CD14-positive monocyte (primary cell): ENCODE results near the gene MACROD2. TPM values are rescaled to one million over a fixed set of nuclear protein-coding genes. Genes with fewer than 3 reads are reported as not detected.

Experiments
- DNase-seq, 3 donors: peaks; one replicate each; pipeline ENCODE4 v3.0.0-alpha.2; 2011 to 2022
- H2AFZ ChIP-seq: 2 replicates; pipeline ENCODE4 v1.6.0; 2012; ENCODE audit warnings: mild to moderate bottlenecking, low read depth, low read length, inconsistent platforms; ENCODE audit not compliant: insufficient read depth, poor library complexity, severe bottlenecking
- H3K27ac ChIP-seq, 2 donors: 1 replicate in 1 of 2; 2 replicates in 1 of 2; pipeline ENCODE4 v1.5.1; 2012 to 2013; ENCODE audit warnings: low read length in 2 of 2, control low read depth in 1 of 2, inconsistent platforms in 1 of 2, low read depth in 1 of 2, mild to moderate bottlenecking in 1 of 2
- H3K27me3 ChIP-seq, 2 donors: one replicate each; pipeline versions ENCODE4 v1.6.0 to v1.6.1; 2011 to 2013; ENCODE audit warnings: low read length in 2 of 2; ENCODE audit not compliant: control insufficient read depth in 2 of 2, insufficient read depth in 2 of 2
- H3K36me3 ChIP-seq, 2 donors: replicated peaks in 1 of 2; 1 replicate in 1 of 2; 2 replicates in 1 of 2; pipeline versions ENCODE4 v1.5.1 to v1.6.1; 2012 to 2013; ENCODE audit warnings: low read length in 2 of 2, control low read depth in 1 of 2, inconsistent platforms in 1 of 2, mild to moderate bottlenecking in 1 of 2; ENCODE audit not compliant: insufficient read depth in 2 of 2, control insufficient read depth in 1 of 2
- H3K4me1 ChIP-seq, 2 donors: 1 replicate in 1 of 2; 2 replicates in 1 of 2; pipeline versions ENCODE4 v1.5.1 to v1.6.1; 2012 to 2013; ENCODE audit warnings: low read length in 2 of 2, control low read depth in 1 of 2, inconsistent platforms in 1 of 2, mild to moderate bottlenecking in 1 of 2, moderate library complexity in 1 of 2; ENCODE audit not compliant: insufficient read depth in 2 of 2, control insufficient read depth in 1 of 2
- H3K4me2 ChIP-seq: replicated peaks from 2 replicates; pipeline ENCODE3; 2012; ENCODE audit warnings: low read length, moderate library complexity, mild to moderate bottlenecking; ENCODE audit not compliant: poor library complexity, severe bottlenecking; ENCODE audit errors: extremely low read depth
- H3K4me3 ChIP-seq, 3 experiments: fragments of 200-600 bp in 1 of 3; sonication (generic) in 1 of 3; replicated peaks in 1 of 3; 1 replicate in 2 of 3; 2 replicates in 1 of 3; pipeline ENCODE4 v1.5.1; 2011 to 2013; ENCODE audit warnings: low read length in 3 of 3, mild to moderate bottlenecking in 3 of 3, control low read depth in 2 of 3, low read depth in 2 of 3, inconsistent platforms in 1 of 3, moderate library complexity in 1 of 3
- H3K79me2 ChIP-seq: 2 replicates; pipeline ENCODE4 v1.6.0; 2012; ENCODE audit warnings: mild to moderate bottlenecking, control low read depth, inconsistent platforms, low read length, moderate library complexity; ENCODE audit not compliant: insufficient read depth
- H3K9ac ChIP-seq: 2 replicates; pipeline ENCODE4 v1.6.0; 2017; ENCODE audit warnings: low read length, mild to moderate bottlenecking; ENCODE audit not compliant: insufficient read depth, poor library complexity, severe bottlenecking
- H3K9me3 ChIP-seq, 2 donors: replicated peaks in 1 of 2; 1 replicate in 1 of 2; 2 replicates in 1 of 2; pipeline versions ENCODE4 v1.5.1 to v1.6.1; 2012 to 2013; ENCODE audit warnings: low read length in 2 of 2, control low read depth in 1 of 2; ENCODE audit not compliant: control insufficient read depth in 1 of 2, insufficient read depth in 1 of 2
- H4K20me1 ChIP-seq: 2 replicates; pipeline ENCODE4 v1.6.0; 2012; ENCODE audit warnings: mild to moderate bottlenecking, low read length, control low read depth, moderate library complexity; ENCODE audit not compliant: insufficient read depth
- H3K27ac Mint-ChIP-seq, 7 donors: one replicate each; pipeline ENCODE4 v1.8.0; 2020; ENCODE audit warnings: mild to moderate bottlenecking in 7 of 7, mixed read lengths in 7 of 7, moderate library complexity in 6 of 7, inconsistent platforms in 2 of 7
- H3K27me3 Mint-ChIP-seq, 3 donors: one replicate each; pipeline ENCODE4 v1.8.0; 2021 to 2022; ENCODE audit warnings: low read depth in 3 of 3, mild to moderate bottlenecking in 3 of 3, mixed read lengths in 3 of 3, moderate library complexity in 3 of 3, inconsistent platforms in 1 of 3
- H3K36me3 Mint-ChIP-seq, 2 donors: one replicate each; pipeline ENCODE4 v1.8.0; 2020; ENCODE audit warnings: mixed read lengths in 2 of 2, inconsistent platforms in 1 of 2, mild to moderate bottlenecking in 1 of 2
- H3K4me1 Mint-ChIP-seq: one replicate; pipeline ENCODE4 v1.8.0; 2020; ENCODE audit warnings: mild to moderate bottlenecking, mixed read lengths
- H3K4me3 Mint-ChIP-seq, 2 donors: one replicate each; pipeline ENCODE4 v1.8.0; 2020; ENCODE audit warnings: mild to moderate bottlenecking in 2 of 2, mixed read lengths in 2 of 2, moderate library complexity in 1 of 2
- H3K9me3 Mint-ChIP-seq, 7 donors: one replicate each; pipeline ENCODE4 v1.8.0; 2020 to 2022; ENCODE audit warnings: mixed read lengths in 7 of 7, mild to moderate bottlenecking in 6 of 7, moderate library complexity in 6 of 7, inconsistent platforms in 2 of 7
- WGBS: methylation state at CpG from one replicate; pipeline ENCODE4 v1.1.5; 2013; ENCODE audit warnings: missing lambda C conversion rate; ENCODE audit not compliant: insufficient coverage; 5-methylcytosine and 5-hydroxymethylcytosine counted together
- intact Hi-C, 2 donors: fragments of 100-400 bp; cut with micrococcal nuclease; formaldehyde crosslinking; loops; one replicate each; pipeline versions ENCODE4 v1.15.0 to v1.15.1; 2023
- polyA plus RNA-seq, 3 donors: library from polyadenylated mRNA; depleted of rRNA in 1 of 3; unstranded in 2 of 3; stranded (reverse) in 1 of 3; fragments of 300-500 nt in 2 of 3; fragments of >200 nt in 1 of 3; fragmentation: Illumina TruSeq in 2 of 3; gene quantifications; 1 replicate in 2 of 3; 2 replicates in 1 of 3; pipeline ENCODE4 v1.2.3, GENCODE V29; 2012 to 2021
- TF ChIP-seq, protein P1 (sequence below): fragments of 200-600 bp; IDR thresholded peaks from one replicate; pipeline ENCODE4 v1.8.0; 2022; ENCODE audit warnings: antibody characterized with exemption, mild to moderate bottlenecking

MACROD2 gene
- polyA plus RNA-seq, 3 donors: 0.23 TPM; not detected in 2

DNA sequence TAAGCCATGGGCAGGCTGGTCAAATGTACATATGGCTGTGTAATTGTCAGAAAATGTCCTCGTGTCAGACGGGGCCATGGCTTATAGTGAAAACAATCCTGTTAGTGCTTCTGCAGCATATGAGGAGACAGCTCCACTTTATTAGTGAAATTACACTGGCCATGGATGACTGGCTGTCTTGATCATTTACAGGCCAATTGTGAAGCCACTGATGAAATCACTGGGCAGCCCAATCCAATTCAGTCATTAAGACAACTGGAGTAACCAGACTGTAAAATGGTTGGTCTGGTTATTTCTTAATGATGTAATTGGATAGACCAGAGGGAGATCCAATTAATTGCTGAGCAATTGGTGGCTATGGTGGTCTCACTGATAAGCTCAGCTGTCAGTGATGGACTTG is 1828.4 kb downstream of the MACROD2 start:
- Mint-ChIP-seq H3K27me3 (peaks cover 0 to 5% (median 0%) of the 10 kb centered on the region in 3 donors), H3K9me3 (peaks cover 0 to 2% (median 0%) of the 10 kb centered on the region in 7 donors), H3K36me3 (no peaks in the 10 kb centered on the region), H3K4me3 (no peak overlapping the region), H3K4me1 (no peaks in the 10 kb centered on the region), H3K27ac (no peak overlapping the region)
- H3K9me3 ChIP-seq: no peaks in the 10 kb centered on the region
- intact Hi-C loops: no loop called here
- H3K36me3 ChIP-seq: no peaks in the 10 kb centered on the region
- no peak overlapping the region for H3K4me3 ChIP-seq
- no peaks in the 10 kb centered on the region for H3K79me2 ChIP-seq
- H2AFZ ChIP-seq: no peak overlapping the region
- 40% methylated on average over 2 of the region's 2 CpGs for WGBS
- H3K27me3 ChIP-seq: no peaks in the 10 kb centered on the region
- no peak overlapping the region for H3K27ac ChIP-seq
- no peak overlapping the region for H3K4me2 ChIP-seq
- DNase-seq: no peak
- H4K20me1 ChIP-seq: no peaks in the 10 kb centered on the region
- TF ChIP-seq, protein P1, sequence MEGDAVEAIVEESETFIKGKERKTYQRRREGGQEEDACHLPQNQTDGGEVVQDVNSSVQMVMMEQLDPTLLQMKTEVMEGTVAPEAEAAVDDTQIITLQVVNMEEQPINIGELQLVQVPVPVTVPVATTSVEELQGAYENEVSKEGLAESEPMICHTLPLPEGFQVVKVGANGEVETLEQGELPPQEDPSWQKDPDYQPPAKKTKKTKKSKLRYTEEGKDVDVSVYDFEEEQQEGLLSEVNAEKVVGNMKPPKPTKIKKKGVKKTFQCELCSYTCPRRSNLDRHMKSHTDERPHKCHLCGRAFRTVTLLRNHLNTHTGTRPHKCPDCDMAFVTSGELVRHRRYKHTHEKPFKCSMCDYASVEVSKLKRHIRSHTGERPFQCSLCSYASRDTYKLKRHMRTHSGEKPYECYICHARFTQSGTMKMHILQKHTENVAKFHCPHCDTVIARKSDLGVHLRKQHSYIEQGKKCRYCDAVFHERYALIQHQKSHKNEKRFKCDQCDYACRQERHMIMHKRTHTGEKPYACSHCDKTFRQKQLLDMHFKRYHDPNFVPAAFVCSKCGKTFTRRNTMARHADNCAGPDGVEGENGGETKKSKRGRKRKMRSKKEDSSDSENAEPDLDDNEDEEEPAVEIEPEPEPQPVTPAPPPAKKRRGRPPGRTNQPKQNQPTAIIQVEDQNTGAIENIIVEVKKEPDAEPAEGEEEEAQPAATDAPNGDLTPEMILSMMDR: no peak
- H3K4me1 ChIP-seq: no peaks in the 10 kb centered on the region
- no peak overlapping the region for H3K9ac ChIP-seq

DNA sequence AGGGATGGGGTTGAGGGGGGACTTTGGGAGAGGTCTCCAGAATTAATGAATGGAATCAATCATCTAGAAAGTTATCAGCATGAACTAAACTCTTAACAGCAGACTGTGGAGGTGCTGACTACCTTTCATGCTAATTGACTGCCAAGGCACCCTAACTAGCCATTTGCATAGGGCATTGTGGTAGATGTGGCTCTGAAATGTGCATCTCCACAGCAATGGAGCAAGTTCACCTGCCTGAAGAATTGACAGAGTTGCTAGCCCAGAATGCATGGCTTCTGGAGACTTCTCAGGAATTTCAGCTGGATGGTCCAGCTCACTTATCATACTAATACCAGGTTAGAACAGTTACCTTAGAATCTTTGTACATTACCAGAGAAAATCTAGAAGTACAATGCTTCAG is 1832.3 kb downstream of the MACROD2 start:
- no peak overlapping the region for H3K27ac Mint-ChIP-seq
- Histone ChIP-seq H2AFZ (no peak overlapping the region), H3K36me3 (no peaks in the 10 kb centered on the region), H3K9me3 (no peaks in the 10 kb centered on the region), H4K20me1 (no peaks in the 10 kb centered on the region), H3K9ac (no peak overlapping the region), H3K27me3 (no peaks in the 10 kb centered on the region), H3K27ac (no peak overlapping the region), H3K4me1 (no peaks in the 10 kb centered on the region), H3K79me2 (no peaks in the 10 kb centered on the region), H3K4me2 (no peak overlapping the region), H3K4me3 (no peak overlapping the region)
- H3K36me3 Mint-ChIP-seq: no peaks in the 10 kb centered on the region
- no peak overlapping the region for H3K4me3 Mint-ChIP-seq
- TF ChIP-seq, protein P1: no peak
- no peak for DNase-seq
- H3K27me3 Mint-ChIP-seq: peaks cover 0 to 8% (median 2%) of the 10 kb centered on the region in 3 donors
- intact Hi-C loops: no loop called here
- H3K4me1 Mint-ChIP-seq: no peaks in the 10 kb centered on the region
- peaks cover 0 to under 1% (median 0%) of the 10 kb centered on the region in 7 donors for H3K9me3 Mint-ChIP-seq
